HG02571 (cell line): ENCODE data around the gene SCG3.
"Not testable (repeated sequence)": the region's sequence is repeated elsewhere in the genome, so short reads cannot be mapped to it uniquely, and the experiment has no call there.

ENCODE experiments used
- ATAC-seq: cut with Tn5 transposase; IDR thresholded peaks from one replicate; pipeline ENCODE4 v1.9.1; 2021; ENCODE audit warnings: mild to moderate bottlenecking, moderate library complexity; ENCODE audit not compliant: unreplicated experiment

The SCG3 gene

GRCh38 chr15:51681303-51681963, at the start of gene SCG3:
TSS of gene SCG3 (plus strand) at chr15:51681503. CDS start at chr15:51681756, 253 bp downstream.
- ATAC-seq: no peak

- ATAC-seq: no peak
These were observed 46.6 kb upstream of the SCG3 start for GRCh38 chr15:51634591-51635198.

GRCh38 chr15:51641490-51642130, 39.7 kb upstream of the SCG3 start:
- ATAC-seq: no peak

GRCh38 chr15:51642696-51643095, 38.6 kb upstream of the SCG3 start:
- no peak for ATAC-seq

GRCh38 chr15:51647128-51647562, 34.2 kb upstream of the SCG3 start:
- ATAC-seq: no peak

- ATAC-seq: not testable (repeated sequence)
These were observed 33.2 kb upstream of the SCG3 start for GRCh38 chr15:51648101-51648500.

GRCh38 chr15:51648643-51649042, 32.7 kb upstream of the SCG3 start:
- not testable (repeated sequence) for ATAC-seq

- ATAC-seq: no peak
These were observed 31.4 kb upstream of the SCG3 start for GRCh38 chr15:51649659-51650521.

- no peak for ATAC-seq
These were observed 29.1 kb upstream of the SCG3 start for GRCh38 chr15:51652084-51652668.

GRCh38 chr15:51655401-51656057, 25.8 kb upstream of the SCG3 start:
- ATAC-seq: not testable (repeated sequence)

GRCh38 chr15:51658664-51659063, 22.6 kb upstream of the SCG3 start:
- ATAC-seq: no peak

GRCh38 chr15:51661072-51661471, 20.2 kb upstream of the SCG3 start:
- ATAC-seq: no peak

- ATAC-seq: no peak
These were observed 13.8 kb upstream of the SCG3 start for GRCh38 chr15:51667478-51667877.

GRCh38 chr15:51668446-51668845, 12.9 kb upstream of the SCG3 start:
- no peak for ATAC-seq

GRCh38 chr15:51669381-51669780, 11.9 kb upstream of the SCG3 start:
- no peak for ATAC-seq

- ATAC-seq: no peak
These were observed 9.1 kb upstream of the SCG3 start for GRCh38 chr15:51672155-51672687.

- ATAC-seq: no peak
These were observed 8.1 kb upstream of the SCG3 start for GRCh38 chr15:51672913-51673857.

GRCh38 chr15:51675234-51675633, 6.1 kb upstream of the SCG3 start:
- no peak for ATAC-seq

- no peak for ATAC-seq
These were observed 4.3 kb upstream of the SCG3 start for GRCh38 chr15:51677021-51677420.
